Activated CD4-positive, alpha-beta T cell treated with anti-CD3 and anti-CD28 coated beads for 36 hours (primary cell): ENCODE results near the gene TRIM63. TPM values are rescaled to one million over a fixed set of nuclear protein-coding genes. Genes with fewer than 3 reads are reported as not detected.

ENCODE experiments used
- total RNA-seq, 2 experiments: library from RNA; stranded (reverse); gene quantifications; one replicate each; pipeline ENCODE4 v1.2.3, GENCODE V29; 2021

Gene TRIM63
- total RNA-seq, 2 experiments from 2014 or later = not detected

Other genes starting within 250 kb of the TRIM63 start
- 10 to 100 TPM; 27.7 to 30.8 TPM for gene MTFR1L, start 247.7 kb downstream of the TRIM63 start, total RNA-seq
- 10 to 100 TPM in 1 of 2 experiments, 1 to 10 TPM in 1; 9.6 to 12.9 TPM for gene AUNIP, start 208.2 kb downstream of the TRIM63 start, total RNA-seq
- 1 to 10 TPM; 3.9 to 4.4 TPM for gene PAQR7, start 191.9 kb downstream of the TRIM63 start, total RNA-seq
- 100 to 1,000 TPM; 557 to 771 TPM for gene STMN1, start 161.2 kb downstream of the TRIM63 start, total RNA-seq
- gene PAFAH2, start 69.6 kb downstream of the TRIM63 start, total RNA-seq = 1 to 10 TPM; 6.6 to 7.9 TPM
- gene EXTL1, start 45.9 kb downstream of the TRIM63 start, total RNA-seq = not detected
- gene SLC30A2, start 21.5 kb downstream of the TRIM63 start, total RNA-seq = not detected
- 10 to 100 TPM; 12.3 to 13.0 TPM for gene PDIK1L, start 44.2 kb upstream of the TRIM63 start, total RNA-seq
- gene FAM110D, start 91.4 kb upstream of the TRIM63 start, total RNA-seq = not detected
- not detected for gene C1orf232, start 101.3 kb upstream of the TRIM63 start, total RNA-seq
- 10 to 100 TPM; 44.6 to 56.3 TPM for gene ZNF593, start 102.3 kb upstream of the TRIM63 start, total RNA-seq
- gene ZNF593OS, start 104.2 kb upstream of the TRIM63 start, total RNA-seq = not detected
- 1 to 10 TPM; 3.0 to 3.2 TPM for gene CNKSR1, start 109.9 kb upstream of the TRIM63 start, total RNA-seq
- gene CATSPER4, start 123.0 kb upstream of the TRIM63 start, total RNA-seq = not detected
- gene CEP85, start 166.6 kb upstream of the TRIM63 start, total RNA-seq = 10 to 100 TPM; 31.1 to 31.9 TPM
- 100 to 1,000 TPM; 267 to 381 TPM for gene SH3BGRL3, start 212.5 kb upstream of the TRIM63 start, total RNA-seq
- 10 to 100 TPM; 19.4 to 22.2 TPM for gene UBXN11, start 239.0 kb upstream of the TRIM63 start, total RNA-seq